ENCODE results near the gene BICDL2. TPM values are rescaled to one million over a fixed set of nuclear protein-coding genes. Genes with fewer than 3 reads are reported as not detected.

BICDL2 gene
- polyA plus RNA-seq, 1 donor = not detected

GRCh38 chr16:3010510-3010909 is 26.2 kb downstream of the BICDL2 start:
- no peak for DNase-seq (ENCODE audit: low read depth)

- no peak for DNase-seq (ENCODE audit: low read depth)
Observed at GRCh38 chr16:3009568-3010390, 27.0 kb downstream of the BICDL2 start.

GRCh38 chr16:3008690-3009037 is 28.1 kb downstream of the BICDL2 start:
- DNase-seq (ENCODE audit: low read depth) = no peak

- no peak for DNase-seq (ENCODE audit: low read depth)
Observed at GRCh38 chr16:3007957-3008689, 28.6 kb downstream of the BICDL2 start.

GRCh38 chr16:3007059-3007956 is 29.4 kb downstream of the BICDL2 start:
- no peak for DNase-seq (ENCODE audit: low read depth)

- no peak for DNase-seq (ENCODE audit: low read depth)
Observed at GRCh38 chr16:3004781-3005284, 31.9 kb downstream of the BICDL2 start.

- DNase-seq (ENCODE audit: low read depth) = no peak
Observed at GRCh38 chr16:3004319-3004718, 32.4 kb downstream of the BICDL2 start.

- peak; percentile 85 for DNase-seq (ENCODE audit: low read depth)
Observed at GRCh38 chr16:3003582-3004270, 33.0 kb downstream of the BICDL2 start.

- DNase-seq (ENCODE audit: low read depth) = no peak
Observed at GRCh38 chr16:3001316-3001715, 35.4 kb downstream of the BICDL2 start.

GRCh38 chr16:3000540-3000939 is 36.2 kb downstream of the BICDL2 start:
- DNase-seq (ENCODE audit: low read depth) = no peak

- DNase-seq (ENCODE audit: low read depth) = no peak
Observed at GRCh38 chr16:2999929-3000328, 36.8 kb downstream of the BICDL2 start.

- DNase-seq (ENCODE audit: low read depth) = no peak
Observed at GRCh38 chr16:2996298-2996697, 40.4 kb downstream of the BICDL2 start.

GRCh38 chr16:2992383-2993081 is 44.2 kb downstream of the BICDL2 start:
- DNase-seq (ENCODE audit: low read depth) = no peak

GRCh38 chr16:2991566-2992261 is 45.0 kb downstream of the BICDL2 start:
- DNase-seq (ENCODE audit: low read depth) = no peak

- DNase-seq (ENCODE audit: low read depth) = no peak
Observed at GRCh38 chr16:2990891-2991290, 45.9 kb downstream of the BICDL2 start.

GRCh38 chr16:2988590-2989099 is 48.1 kb downstream of the BICDL2 start:
- DNase-seq (ENCODE audit: low read depth) = no peak

GRCh38 chr16:2987833-2988232 is 48.9 kb downstream of the BICDL2 start:
- no peak for DNase-seq (ENCODE audit: low read depth)

- no peak for DNase-seq (ENCODE audit: low read depth)
Observed at GRCh38 chr16:2987286-2987685, 49.5 kb downstream of the BICDL2 start.

- DNase-seq (ENCODE audit: low read depth) = no peak
Observed at GRCh38 chr16:2986623-2987188, 50.0 kb downstream of the BICDL2 start.
